Kidney (tissue), 14 donors: ENCODE results near the gene LRTM1. TPM values are rescaled to one million over a fixed set of nuclear protein-coding genes. Genes with fewer than 3 reads are reported as not detected.

ENCODE experiments used
- DNase-seq, 5 donors: peaks; one replicate each; pipeline ENCODE4 v3.0.0-alpha.2; 2013 to 2020
- FAIRE-seq: peaks from 2 replicates; lab custom pipeline; 2012; peaks lifted over from hg19 to GRCh38; lab: Jason Lieb, UNC
- H3K27ac ChIP-seq, 2 donors: one replicate each; pipeline ENCODE4 v1.7.0; 2013; ENCODE audit warnings: low read depth in 2 of 2, low read length in 2 of 2, inconsistent platforms in 1 of 2
- H3K27me3 ChIP-seq: one replicate; pipeline ENCODE4 v1.7.1; 2013; ENCODE audit warnings: low read length, inconsistent platforms; ENCODE audit not compliant: control insufficient read depth, insufficient read depth
- H3K36me3 ChIP-seq, 3 donors: one replicate each; pipeline versions ENCODE4 v1.7.0 to v1.7.1; 2013; ENCODE audit warnings: low read length in 3 of 3, control low read depth in 1 of 3, inconsistent platforms in 1 of 3; ENCODE audit not compliant: insufficient read depth in 3 of 3, control insufficient read depth in 2 of 3
- H3K4me1 ChIP-seq, 3 donors: one replicate each; pipeline versions ENCODE4 v1.7.0 to v1.7.1; 2013; ENCODE audit warnings: low read length in 3 of 3, inconsistent platforms in 1 of 3, low read depth in 1 of 3; ENCODE audit not compliant: control insufficient read depth in 2 of 3, insufficient read depth in 2 of 3
- H3K4me3 ChIP-seq, 3 donors: one replicate each; pipeline versions ENCODE4 v1.7.0 to v1.8.1; 2013; ENCODE audit warnings: low read length in 3 of 3, control low read depth in 1 of 3, inconsistent platforms in 1 of 3
- H3K9ac ChIP-seq, 3 donors: one replicate each; pipeline versions ENCODE4 v1.7.0 to v1.7.1; 2013; ENCODE audit warnings: low read length in 3 of 3, control low read depth in 1 of 3, inconsistent platforms in 1 of 3
- H3K9me3 ChIP-seq, 3 donors: one replicate each; pipeline versions ENCODE4 v1.7.0 to v1.7.1; 2013; ENCODE audit warnings: low read length in 3 of 3, control low read depth in 1 of 3, inconsistent platforms in 1 of 3; ENCODE audit not compliant: control insufficient read depth in 2 of 3, insufficient read depth in 1 of 3
- intact Hi-C: fragments of 100-400 bp; cut with DNase I; formaldehyde crosslinking; loops from one replicate; pipeline ENCODE4 v1.11.1; 2022
- polyA plus RNA-seq: library from polyadenylated mRNA; stranded (reverse); fragments of 350-450 nt; fragmentation: Illumina TruSeq; extraction: RNeasy Lipid Tissue Mini Kit (QIAGEN cat#74804); gene quantifications from one replicate; pipeline ENCODE4 v1.2.3, GENCODE V29; 2014; ENCODE audit warnings: low read depth, low replicate concordance; ENCODE audit not compliant: insufficient read depth
- total RNA-seq: library from RNA; stranded (reverse); fragmentation: NEBNext Ultra II Directional; extraction: Animal tissue kit (Norgen Biotek cat#: 25700); gene quantifications from one replicate; pipeline ENCODE4 v1.2.1, GENCODE V29; 2021
- TF ChIP-seq, protein P1 (sequence below): IDR thresholded peaks from 3 replicates; pipeline ENCODE4 v1.5.1; 2012; ENCODE audit warnings: mild to moderate bottlenecking, moderate library complexity, borderline replicate concordance; ENCODE audit not compliant: insufficient read depth; ENCODE audit errors: extremely low read depth
- donor health status: control.
- donor health status: control.
- donor health status: control.
- donor health status: control.
- donor health status: control.
- donor health status: DM: yes; HTN: yes; CAD: no.
- donor health status: Normal renal cell carcinoma (clear cell type).

Gene LRTM1
- total and polyA plus RNA-seq, 2 donors from 2014 or later: not detected

DNA sequence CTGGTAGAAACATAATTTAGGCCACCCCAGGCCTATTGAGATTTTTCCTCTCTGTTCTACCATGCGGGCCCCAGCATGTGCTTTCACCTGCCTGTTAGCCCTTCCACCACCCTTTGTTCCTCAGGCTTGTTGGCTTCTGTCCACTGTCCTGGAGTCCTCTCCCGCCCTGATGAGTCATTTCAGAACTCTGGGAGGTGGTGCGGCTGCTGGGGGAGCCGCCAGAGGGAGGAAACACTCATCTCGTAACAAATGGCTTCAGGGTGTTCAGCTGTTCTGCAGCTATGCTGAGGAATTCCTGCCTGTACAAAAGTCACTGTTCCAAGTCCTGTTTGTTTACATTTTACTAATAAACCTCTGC lies 36.3 kb downstream of the LRTM1 start:
- Histone ChIP-seq H3K4me3 (no peak overlapping the region), H3K27me3 (no peaks in the 10 kb centered on the region), H3K4me1 (peaks cover 0 to 12% (median 3%) of the 10 kb centered on the region in 3 donors), H3K36me3 (no peaks in the 10 kb centered on the region), H3K27ac (peak overlapping the region; percentile 34 to 53), H3K9ac (no peak overlapping the region), H3K9me3 (no peaks in the 10 kb centered on the region)
- TF ChIP-seq, protein P1, sequence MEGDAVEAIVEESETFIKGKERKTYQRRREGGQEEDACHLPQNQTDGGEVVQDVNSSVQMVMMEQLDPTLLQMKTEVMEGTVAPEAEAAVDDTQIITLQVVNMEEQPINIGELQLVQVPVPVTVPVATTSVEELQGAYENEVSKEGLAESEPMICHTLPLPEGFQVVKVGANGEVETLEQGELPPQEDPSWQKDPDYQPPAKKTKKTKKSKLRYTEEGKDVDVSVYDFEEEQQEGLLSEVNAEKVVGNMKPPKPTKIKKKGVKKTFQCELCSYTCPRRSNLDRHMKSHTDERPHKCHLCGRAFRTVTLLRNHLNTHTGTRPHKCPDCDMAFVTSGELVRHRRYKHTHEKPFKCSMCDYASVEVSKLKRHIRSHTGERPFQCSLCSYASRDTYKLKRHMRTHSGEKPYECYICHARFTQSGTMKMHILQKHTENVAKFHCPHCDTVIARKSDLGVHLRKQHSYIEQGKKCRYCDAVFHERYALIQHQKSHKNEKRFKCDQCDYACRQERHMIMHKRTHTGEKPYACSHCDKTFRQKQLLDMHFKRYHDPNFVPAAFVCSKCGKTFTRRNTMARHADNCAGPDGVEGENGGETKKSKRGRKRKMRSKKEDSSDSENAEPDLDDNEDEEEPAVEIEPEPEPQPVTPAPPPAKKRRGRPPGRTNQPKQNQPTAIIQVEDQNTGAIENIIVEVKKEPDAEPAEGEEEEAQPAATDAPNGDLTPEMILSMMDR: peak; percentile 27
- intact Hi-C loops: no loop called here
- DNase-seq: peak; percentile 69 to 92 (median 81)
- no peak for FAIRE-seq

GRCh38 chr3:54889731-54890130 lies 38.1 kb downstream of the LRTM1 start:
- Histone ChIP-seq H3K4me3 (no peak overlapping the region), H3K4me1 (peaks cover 0 to 12% (median 3%) of the 10 kb centered on the region in 3 donors), H3K27ac (no peak overlapping the region), H3K27me3 (no peaks in the 10 kb centered on the region), H3K9ac (no peak overlapping the region), H3K36me3 (no peaks in the 10 kb centered on the region), H3K9me3 (no peaks in the 10 kb centered on the region)
- FAIRE-seq (no peak), DNase-seq (no peak)
- TF ChIP-seq, protein P1: no peak
- intact Hi-C loops: no loop called here

DNA sequence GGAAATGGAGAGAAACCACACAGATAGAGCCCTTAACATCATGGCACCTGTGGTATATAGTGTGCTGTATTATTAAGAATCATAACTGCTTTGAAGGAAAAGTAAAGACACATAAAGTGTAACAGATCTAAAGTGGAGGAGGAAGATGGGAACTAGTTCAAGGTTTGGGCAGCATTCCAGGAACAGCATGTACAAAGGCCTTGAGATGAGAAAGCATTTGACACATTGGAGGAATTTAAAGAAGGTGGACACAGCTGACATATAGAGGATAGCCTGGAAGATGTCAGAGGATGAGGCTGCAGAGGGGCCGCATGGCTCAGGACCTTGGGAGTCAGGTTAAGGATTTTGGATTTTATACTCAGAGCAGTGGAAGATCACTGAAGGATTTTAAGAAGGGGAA lies 39.0 kb downstream of the LRTM1 start:
- Histone ChIP-seq H3K9me3 (no peaks in the 10 kb centered on the region), H3K4me1 (peaks cover 0 to 12% (median 3%) of the 10 kb centered on the region in 3 donors), H3K27ac (no peak overlapping the region), H3K4me3 (no peak overlapping the region), H3K9ac (no peak overlapping the region), H3K27me3 (no peaks in the 10 kb centered on the region), H3K36me3 (no peaks in the 10 kb centered on the region)
- DNase-seq: no peak
- TF ChIP-seq, protein P1: no peak
- no peak for FAIRE-seq
- intact Hi-C loops: no loop called here

- Histone ChIP-seq H3K4me1 (peaks cover 0 to 12% (median 3%) of the 10 kb centered on the region in 3 donors), H3K27me3 (no peaks in the 10 kb centered on the region), H3K4me3 (no peak overlapping the region), H3K27ac (no peak overlapping the region), H3K36me3 (no peaks in the 10 kb centered on the region), H3K9ac (no peak overlapping the region), H3K9me3 (no peaks in the 10 kb centered on the region)
- FAIRE-seq (no peak), DNase-seq (no peak)
- intact Hi-C loops: no loop called here
- TF ChIP-seq, protein P1: no peak
Measured at GRCh38 chr3:54888162-54888561, 39.7 kb downstream of the LRTM1 start.
